Ectodermal cell (in vitro differentiated cells): ENCODE data around the gene SQSTM1.

Experiments used
- H3K27ac ChIP-seq: 2 replicates; pipeline ENCODE4 v1.7.0; 2013; ENCODE audit warnings: mild to moderate bottlenecking, low read depth, low read length; ENCODE audit not compliant: insufficient read depth, poor library complexity, severe bottlenecking
- H3K27me3 ChIP-seq: 2 replicates; pipeline ENCODE4 v1.7.0; 2013; ENCODE audit warnings: mild to moderate bottlenecking, low read length; ENCODE audit not compliant: insufficient read depth, control insufficient read depth, poor library complexity, severe bottlenecking
- H3K36me3 ChIP-seq: one replicate; pipeline ENCODE4 v1.7.0; 2013; ENCODE audit warnings: low read length; ENCODE audit not compliant: control insufficient read depth, insufficient read depth
- H3K4me1 ChIP-seq: one replicate; pipeline ENCODE4 v1.7.0; 2013; ENCODE audit warnings: low read length; ENCODE audit not compliant: control insufficient read depth, insufficient read depth
- H3K4me3 ChIP-seq: 2 replicates; pipeline ENCODE4 v1.7.0; 2013; ENCODE audit warnings: low read depth, low read length, control low read depth; ENCODE audit not compliant: insufficient read depth
- H3K9me3 ChIP-seq: 2 replicates; pipeline ENCODE4 v1.7.0; 2013; ENCODE audit warnings: mild to moderate bottlenecking, low read length, moderate library complexity; ENCODE audit not compliant: control insufficient read depth
- WGBS, 2 experiments: methylation state at CpG; one replicate each; pipeline ENCODE4 v1.1.7; 2013; ENCODE audit warnings: missing lambda C conversion rate in 2 of 2; 5-methylcytosine and 5-hydroxymethylcytosine counted together

Gene SQSTM1

DNA sequence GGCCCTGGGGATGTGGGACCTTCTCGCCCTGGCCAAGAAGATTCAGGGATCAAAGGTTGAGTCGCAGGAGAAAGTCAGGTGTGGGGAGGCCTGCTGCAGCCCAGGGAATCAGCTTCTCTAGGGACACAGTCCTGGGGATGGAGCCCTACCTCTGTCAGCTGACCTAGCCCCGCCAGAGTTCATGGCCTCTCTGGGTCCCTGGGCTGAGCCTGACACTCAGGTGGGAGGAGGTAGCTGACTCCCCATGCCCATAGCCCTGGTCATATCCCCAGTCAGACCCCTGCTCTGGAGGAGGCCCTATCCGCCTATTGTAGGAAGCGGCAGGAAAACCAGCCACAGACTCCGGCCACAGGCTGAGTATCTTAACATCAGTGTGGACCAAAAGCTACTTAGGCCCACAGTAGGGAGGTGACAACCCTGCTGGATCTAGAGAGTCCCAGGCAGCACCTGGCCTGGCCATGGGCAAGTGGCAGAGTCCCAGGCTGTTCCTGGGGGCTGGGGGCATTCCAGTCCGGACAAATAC lies 52.9 kb downstream of the SQSTM1 start:
- WGBS, 2 experiments = 94 to 96% methylated on average over 7 of the region's 7 CpGs

GRCh38 chr5:179874136-179874535 lies 53.4 kb downstream of the SQSTM1 start:
- Histone ChIP-seq H3K9me3 (no peaks in the 10 kb centered on the region), H3K36me3 (peaks cover 26% of the 10 kb centered on the region), H3K27ac (no peak overlapping the region), H3K4me1 (peaks cover 17% of the 10 kb centered on the region), H3K27me3 (no peaks in the 10 kb centered on the region), H3K4me3 (no peak overlapping the region)
- 91 to 95% methylated on average over 3 of the region's 3 CpGs for WGBS, 2 experiments

More for the DNA sequence above, 52.9 kb downstream of the SQSTM1 start:
- peaks cover 22% of the 10 kb centered on the region for H3K36me3 ChIP-seq
- H3K27ac ChIP-seq = no peak overlapping the region
- H3K4me3 ChIP-seq = no peak overlapping the region
- H3K4me1 ChIP-seq = peaks cover 22% of the 10 kb centered on the region
- H3K27me3 ChIP-seq = no peaks in the 10 kb centered on the region
- H3K9me3 ChIP-seq = no peaks in the 10 kb centered on the region

DNA sequence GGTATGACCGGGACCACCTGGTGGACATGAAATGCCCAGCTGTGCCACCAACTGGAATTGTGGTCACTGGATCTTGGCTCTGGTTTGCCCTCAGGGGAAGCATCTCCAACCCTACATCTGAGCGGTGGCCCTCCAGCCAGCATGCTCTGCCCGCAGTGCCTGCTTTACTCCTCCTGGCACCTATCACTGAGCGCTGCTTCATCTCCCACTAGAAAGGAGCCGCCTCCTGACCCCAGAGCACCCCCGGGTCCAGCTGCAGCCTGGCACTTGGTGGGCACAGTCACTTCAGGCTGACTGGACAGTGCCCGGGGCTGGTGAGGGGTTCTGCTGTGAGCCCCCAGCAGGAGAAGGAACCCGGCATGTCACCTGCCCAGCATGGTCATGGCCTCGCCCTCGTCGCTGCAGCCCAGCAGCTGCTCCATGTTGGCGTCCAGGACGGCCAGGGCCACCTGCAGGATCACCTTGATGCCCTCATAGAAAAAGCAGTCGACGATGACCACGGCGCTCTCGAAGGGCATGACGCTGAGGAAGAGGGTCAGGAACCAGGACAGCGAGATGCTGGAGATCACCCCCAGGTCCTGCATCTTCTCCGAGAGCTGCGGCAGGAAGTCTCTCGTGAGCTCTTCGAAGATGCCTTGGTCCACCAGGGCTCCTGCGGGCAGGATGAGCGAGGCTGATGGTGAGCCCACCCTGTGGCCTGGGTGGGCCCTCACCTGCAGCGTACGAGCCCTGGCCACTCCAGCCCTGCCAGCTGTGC lies 54.0 kb downstream of the SQSTM1 start:
- peaks cover 11% of the 10 kb centered on the region for H3K4me1 ChIP-seq
- H3K27me3 ChIP-seq = no peaks in the 10 kb centered on the region
- peaks cover 26% of the 10 kb centered on the region for H3K36me3 ChIP-seq
- no peak overlapping the region for H3K4me3 ChIP-seq
- no peak overlapping the region for H3K27ac ChIP-seq
- WGBS, 2 experiments = 96 to 97% methylated on average over 28 of the region's 28 CpGs
- no peaks in the 10 kb centered on the region for H3K9me3 ChIP-seq

GRCh38 chr5:179875741-179876609 lies 55.3 kb downstream of the SQSTM1 start:
- no peaks in the 10 kb centered on the region for H3K27me3 ChIP-seq
- H3K9me3 ChIP-seq = no peaks in the 10 kb centered on the region
- H3K4me3 ChIP-seq = no peak overlapping the region
- no peak overlapping the region for H3K27ac ChIP-seq
- 92 to 95% methylated on average over 15 to 16 of the region's 16 CpGs for WGBS, 2 experiments
- no peaks in the 10 kb centered on the region for H3K4me1 ChIP-seq
- H3K36me3 ChIP-seq = peaks cover 25% of the 10 kb centered on the region

GRCh38 chr5:179876610-179876952 lies 55.9 kb downstream of the SQSTM1 start:
- no peaks in the 10 kb centered on the region for H3K4me1 ChIP-seq
- no peak overlapping the region for H3K27ac ChIP-seq
- 93 to 98% methylated on average over 3 of the region's 3 CpGs for WGBS, 2 experiments
- H3K4me3 ChIP-seq = no peak overlapping the region
- H3K27me3 ChIP-seq = no peaks in the 10 kb centered on the region
- peaks cover 23% of the 10 kb centered on the region for H3K36me3 ChIP-seq
- H3K9me3 ChIP-seq = no peaks in the 10 kb centered on the region

DNA sequence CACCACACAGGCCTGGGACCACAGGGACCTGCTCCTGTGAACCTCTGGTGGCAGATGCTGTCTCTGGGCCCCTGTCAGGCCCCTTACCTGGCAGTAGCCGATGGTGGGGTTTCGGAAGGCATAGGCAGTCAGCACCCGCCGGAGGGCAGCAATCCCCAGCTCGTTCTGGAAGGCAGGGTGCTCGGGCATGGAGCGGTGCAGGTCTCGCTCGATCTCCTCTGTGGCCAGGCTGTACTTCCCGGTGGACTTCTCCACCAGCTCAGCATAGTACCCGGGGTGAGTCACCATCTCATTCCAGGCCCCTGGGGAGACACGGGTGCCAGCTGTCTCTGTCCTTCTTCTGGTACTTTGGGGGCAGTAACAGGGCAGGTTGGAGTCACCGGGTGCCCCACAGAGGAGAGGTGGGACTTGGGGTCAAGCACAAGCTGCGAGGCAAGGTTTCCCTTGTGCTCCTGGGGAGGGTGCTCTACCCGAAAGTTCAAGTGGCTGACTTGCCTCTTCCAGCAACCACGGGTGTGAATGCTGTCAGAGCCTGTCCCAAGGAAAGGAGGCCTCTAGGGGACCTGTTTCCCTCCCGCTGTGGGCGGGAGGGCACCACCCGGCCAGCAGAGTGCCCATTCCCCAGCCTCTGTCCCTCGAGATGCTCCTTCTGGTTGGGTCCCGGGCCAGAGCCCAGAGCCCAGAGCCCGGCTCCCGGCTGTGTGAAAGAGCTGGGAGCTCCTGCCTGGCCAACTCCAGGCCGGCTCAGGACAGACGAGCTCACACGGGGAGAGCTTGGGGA lies 57.7 kb downstream of the SQSTM1 start:
- Histone ChIP-seq H3K27ac (no peak overlapping the region), H3K36me3 (peaks cover 18% of the 10 kb centered on the region), H3K4me1 (no peaks in the 10 kb centered on the region), H3K4me3 (no peak overlapping the region), H3K9me3 (no peaks in the 10 kb centered on the region), H3K27me3 (no peaks in the 10 kb centered on the region)
- 95% methylated on average over 26 of the region's 26 CpGs for WGBS, 2 experiments

DNA sequence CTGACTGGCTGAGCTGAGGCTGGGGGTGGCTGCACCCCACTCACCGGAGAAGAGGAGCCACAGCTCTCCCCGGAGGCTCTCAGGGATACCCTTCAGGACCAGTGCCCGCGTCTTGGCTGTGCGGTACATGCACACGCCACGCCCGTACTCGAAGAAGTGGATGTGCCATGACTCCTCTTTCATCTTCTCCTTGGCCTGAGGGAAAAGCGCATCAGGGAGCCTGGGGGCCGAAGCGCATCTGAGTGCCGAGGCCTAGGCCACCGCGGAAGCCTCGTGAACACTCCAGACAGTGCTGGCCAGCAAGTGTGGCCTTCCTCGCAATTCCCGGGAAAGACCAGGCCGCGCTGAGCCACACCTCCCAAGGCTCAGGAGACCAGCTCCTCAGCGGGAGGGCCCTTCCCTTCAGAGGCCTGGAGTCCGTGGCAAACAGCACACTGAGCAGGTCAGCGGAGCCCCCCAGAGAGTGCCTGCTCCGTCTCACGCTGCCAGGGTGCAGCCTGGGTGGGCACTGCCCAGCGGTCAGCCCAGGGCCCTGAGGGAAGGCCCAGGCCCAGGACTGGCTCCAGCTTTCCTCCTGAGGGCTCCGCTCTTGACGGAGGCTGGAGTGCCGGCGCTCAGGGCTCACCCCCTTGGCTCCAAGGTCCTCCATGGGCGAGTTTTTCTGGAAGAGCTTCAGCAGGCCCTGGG lies 58.4 kb downstream of the SQSTM1 start:
- H3K27me3 ChIP-seq = no peaks in the 10 kb centered on the region
- no peak overlapping the region for H3K4me3 ChIP-seq
- no peaks in the 10 kb centered on the region for H3K4me1 ChIP-seq
- H3K36me3 ChIP-seq = peaks cover 18% of the 10 kb centered on the region
- WGBS, 2 experiments = 94 to 96% methylated on average over 31 of the region's 31 CpGs
- no peak overlapping the region for H3K27ac ChIP-seq
- no peaks in the 10 kb centered on the region for H3K9me3 ChIP-seq

GRCh38 chr5:179879690-179880010 lies 58.9 kb downstream of the SQSTM1 start:
- Histone ChIP-seq H3K36me3 (peaks cover 22% of the 10 kb centered on the region), H3K27ac (no peak overlapping the region), H3K27me3 (no peaks in the 10 kb centered on the region), H3K9me3 (no peaks in the 10 kb centered on the region), H3K4me1 (no peaks in the 10 kb centered on the region), H3K4me3 (no peak overlapping the region)
- 95% methylated on average over 13 of the region's 13 CpGs for WGBS, 2 experiments

GRCh38 chr5:179880066-179880650 lies 59.5 kb downstream of the SQSTM1 start:
- Histone ChIP-seq H3K9me3 (no peaks in the 10 kb centered on the region), H3K4me3 (no peak overlapping the region), H3K4me1 (no peaks in the 10 kb centered on the region), H3K36me3 (peaks cover 27% of the 10 kb centered on the region), H3K27me3 (no peaks in the 10 kb centered on the region), H3K27ac (no peak overlapping the region)
- 93 to 94% methylated on average over 11 to 12 of the region's 12 CpGs for WGBS, 2 experiments
